Neural cell (in vitro differentiated cells): ENCODE measurements around the gene ALDH1B1. TPM values are rescaled to one million over a fixed set of nuclear protein-coding genes. Genes with fewer than 3 reads are reported as not detected.

ENCODE experiments used
- H2AFZ ChIP-seq: fragments of 200-600, 300-800 bp; sonication (generic), shearing (Covaris generic); 2 replicates; pipeline ENCODE4 v1.6.0; 2014; ENCODE audit warnings: low read depth, mild to moderate bottlenecking, antibody characterized with exemption, low read length, moderate library complexity
- H3F3A ChIP-seq: fragments of 200-600 bp; shearing (Covaris generic); 2 replicates; pipeline ENCODE4 v1.6.1; 2016; ENCODE audit warnings: mild to moderate bottlenecking, moderate library complexity, mixed read lengths, antibody characterized with exemption, low read length; ENCODE audit not compliant: insufficient read depth, poor library complexity, severe bottlenecking
- H3K27ac ChIP-seq: fragments of 200-600, 300-800 bp; sonication (generic), shearing (Covaris generic); 2 replicates; pipeline ENCODE4 v1.5.1; 2014; ENCODE audit warnings: mild to moderate bottlenecking, low read length, moderate library complexity
- H3K27me3 ChIP-seq: fragments of 300-800, 200-600 bp; sonication (generic), shearing (Covaris generic); 2 replicates; pipeline ENCODE4 v1.6.0; 2014; ENCODE audit warnings: mild to moderate bottlenecking, low read depth, low read length, moderate library complexity; ENCODE audit not compliant: insufficient read depth
- H3K36me3 ChIP-seq: fragments of 300-800, 200-600 bp; sonication (generic), shearing (Covaris generic); 2 replicates; pipeline ENCODE4 v1.5.1; 2014; ENCODE audit warnings: mild to moderate bottlenecking, antibody characterized with exemption, low read length, moderate library complexity; ENCODE audit not compliant: insufficient read depth
- H3K4me2 ChIP-seq: fragments of 300-800, 200-600 bp; sonication (generic), shearing (Covaris generic); 2 replicates; pipeline ENCODE4 v1.6.0; 2014; ENCODE audit warnings: mild to moderate bottlenecking, low read length
- H3K4me3 ChIP-seq: fragments of 300-800, 200-600 bp; sonication (generic), shearing (Covaris generic); 2 replicates; pipeline ENCODE4 v1.5.1; 2014; ENCODE audit warnings: mild to moderate bottlenecking, low read length, moderate library complexity
- H3K79me2 ChIP-seq: fragments of 200-600 bp; shearing (Covaris generic); replicated peaks from 2 replicates; pipeline ENCODE4 v1.6.0; 2014; ENCODE audit warnings: mild to moderate bottlenecking, low read length, moderate library complexity; ENCODE audit not compliant: insufficient read depth
- H3K9ac ChIP-seq: fragments of 300-800, 200-600 bp; sonication (generic), shearing (Covaris generic); 2 replicates; pipeline ENCODE4 v1.6.1; 2016; ENCODE audit warnings: mild to moderate bottlenecking, low read length, mixed read lengths
- H3K9me2 ChIP-seq: fragments of 200-600 bp; shearing (Covaris generic); 2 replicates; pipeline ENCODE4 v1.6.1; 2016; ENCODE audit warnings: mild to moderate bottlenecking, low read length, mixed read lengths; ENCODE audit not compliant: insufficient read depth
- H3K9me3 ChIP-seq: fragments of 200-600, 300-800 bp; sonication (generic), shearing (Covaris generic); 2 replicates; pipeline ENCODE4 v1.6.1; 2016; ENCODE audit warnings: mild to moderate bottlenecking, mixed run types, low read length, moderate library complexity, mixed read lengths
- H4K20me1 ChIP-seq: fragments of 200-600 bp; shearing (Covaris generic); 2 replicates; pipeline ENCODE4 v1.6.1; 2016; ENCODE audit warnings: mild to moderate bottlenecking, mixed run types; ENCODE audit not compliant: insufficient read depth
- CTCF ChIP-seq: fragments of 450-650 bp; IDR thresholded peaks from 2 replicates; pipeline ENCODE4 v1.5.1; 2014; ENCODE audit warnings: antibody characterized with exemption, mild to moderate bottlenecking, moderate library complexity; ENCODE audit not compliant: poor library complexity, severe bottlenecking
- EP300 ChIP-seq: fragments of 450-650 bp; conservative IDR thresholded peaks from 2 replicates; pipeline ENCODE4 v1.6.1; 2014; ENCODE audit warnings: antibody characterized with exemption, mild to moderate bottlenecking, moderate library complexity; ENCODE audit not compliant: poor library complexity, severe bottlenecking
- EZH2 ChIP-seq: fragments of 200-600, 300-800 bp; shearing (Covaris generic), sonication (generic); IDR thresholded peaks from 2 replicates; pipeline ENCODE4 v1.6.1; 2014; ENCODE audit warnings: antibody characterized with exemption, low read length, borderline replicate concordance, mild to moderate bottlenecking; ENCODE audit not compliant: insufficient read depth, poor library complexity, severe bottlenecking
- MXI1 ChIP-seq: fragments of 450-650 bp; conservative IDR thresholded peaks from 2 replicates; pipeline ENCODE4 v1.6.1; 2014; ENCODE audit warnings: antibody characterized with exemption, mild to moderate bottlenecking; ENCODE audit not compliant: poor library complexity, severe bottlenecking
- POLR2AphosphoS5 ChIP-seq: IDR thresholded peaks from 2 replicates; pipeline ENCODE4 v1.6.1; 2012
- RAD21 ChIP-seq: fragments of 450-650 bp; conservative IDR thresholded peaks from 2 replicates; pipeline ENCODE4 v1.6.1; 2014; ENCODE audit warnings: antibody characterized with exemption, mild to moderate bottlenecking, moderate library complexity
- REST ChIP-seq: IDR thresholded peaks from 2 replicates; pipeline ENCODE4 v1.6.1; 2012; ENCODE audit warnings: borderline replicate concordance
- SMC3 ChIP-seq: fragments of 450-650 bp; conservative IDR thresholded peaks from 2 replicates; pipeline ENCODE4 v1.6.1; 2014; ENCODE audit warnings: antibody characterized with exemption, mild to moderate bottlenecking, moderate library complexity; ENCODE audit not compliant: poor library complexity
- TAF1 ChIP-seq: IDR thresholded peaks from 2 replicates; pipeline ENCODE4 v1.6.1; 2012; ENCODE audit warnings: low read depth
- polyA plus RNA-seq: library from polyadenylated mRNA; depleted of rRNA; stranded (reverse); fragments of >200 nt; gene quantifications from 2 replicates; pipeline ENCODE4 v1.2.3, GENCODE V29; 2014

The ALDH1B1 gene
- polyA plus RNA-seq, 1 donor from 2014 or later: 6.6 TPM

- no peaks in the 10 kb centered on the region for H3K79me2 ChIP-seq
- H3K27me3 ChIP-seq: no peaks in the 10 kb centered on the region
- no peaks in the 10 kb centered on the region for H4K20me1 ChIP-seq
- H3K9me2 ChIP-seq: no peaks in the 10 kb centered on the region
- TF ChIP-seq EZH2 (no peak), REST (no peak), EP300 (no peak), SMC3 (no peak), RAD21 (no peak), CTCF (no peak), TAF1 (no peak), POLR2AphosphoS5 (no peak), MXI1 (no peak)
- no peak overlapping the region for H3K9ac ChIP-seq
- H3F3A ChIP-seq: no peaks in the 10 kb centered on the region
- no peak overlapping the region for H3K4me3 ChIP-seq
- peaks cover 8% of the 10 kb centered on the region for H3K36me3 ChIP-seq
- no peak overlapping the region for H3K4me2 ChIP-seq
- H2AFZ ChIP-seq: no peak overlapping the region
- no peaks in the 10 kb centered on the region for H3K9me3 ChIP-seq
- no peak overlapping the region for H3K27ac ChIP-seq
Observed at GRCh38 chr9:38442473-38443096, 50.1 kb downstream of the ALDH1B1 start.

GRCh38 chr9:38443181-38443580 lies 50.7 kb downstream of the ALDH1B1 start:
- no peak overlapping the region for H3K27ac ChIP-seq
- H3K9ac ChIP-seq: no peak overlapping the region
- H2AFZ ChIP-seq: no peak overlapping the region
- no peaks in the 10 kb centered on the region for H4K20me1 ChIP-seq
- no peaks in the 10 kb centered on the region for H3K79me2 ChIP-seq
- peaks cover 8% of the 10 kb centered on the region for H3K36me3 ChIP-seq
- no peak overlapping the region for H3K4me2 ChIP-seq
- no peaks in the 10 kb centered on the region for H3K9me3 ChIP-seq
- H3K9me2 ChIP-seq: no peaks in the 10 kb centered on the region
- no peak overlapping the region for H3K4me3 ChIP-seq
- no peaks in the 10 kb centered on the region for H3K27me3 ChIP-seq
- TF ChIP-seq MXI1 (no peak), EZH2 (no peak), REST (no peak), CTCF (no peak), SMC3 (no peak), RAD21 (no peak), POLR2AphosphoS5 (no peak), TAF1 (no peak), EP300 (no peak)
- no peaks in the 10 kb centered on the region for H3F3A ChIP-seq
